Measurements from ENCODE around the gene PRKG1. TPM values are rescaled to one million over a fixed set of nuclear protein-coding genes. Genes with fewer than 3 reads are reported as not detected.
A peak's percentile ranks its signal among the peaks of the same experiment; 100 is the strongest.
"Not testable (repeated sequence)": the region's sequence is repeated elsewhere in the genome, so short reads cannot be mapped to it uniquely, and the experiment has no call there.

PRKG1 gene
- total RNA-seq, 1 experiment from 2014 or later, result 0.09 TPM

DNA sequence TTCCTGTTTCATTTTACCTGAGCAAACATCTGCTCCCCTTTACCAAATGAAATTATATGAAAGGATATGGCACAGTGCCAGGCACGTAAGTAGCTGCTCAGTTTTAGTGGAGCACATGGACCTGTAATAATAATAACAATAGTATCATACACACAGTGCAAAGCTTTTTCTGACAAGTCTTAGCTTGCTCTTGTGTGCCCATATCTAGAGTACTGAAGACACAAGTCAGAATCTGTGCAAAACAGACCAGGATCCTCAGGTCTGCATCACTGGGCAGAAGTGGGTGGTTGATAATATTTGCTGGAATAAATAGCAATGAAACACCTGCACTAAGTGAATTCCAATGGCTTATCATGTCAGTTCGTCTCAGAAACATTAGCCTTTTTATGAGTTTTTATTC lies 1154.3 kb downstream of the PRKG1 start:
- Mint-ChIP-seq H3K27me3 (ENCODE audit: insufficient read depth, unreplicated experiment) (no peaks in the 10 kb centered on the region), H3K36me3 (ENCODE audit: insufficient read depth, unreplicated experiment) (peaks cover 7% of the 10 kb centered on the region), H3K4me3 (ENCODE audit: unreplicated experiment) (no peak overlapping the region), H3K4me1 (ENCODE audit: low read depth, unreplicated experiment) (peaks cover 11% of the 10 kb centered on the region), H3K27ac (ENCODE audit: unreplicated experiment) (no peak overlapping the region), H3K9me3 (ENCODE audit: unreplicated experiment) (no peaks in the 10 kb centered on the region)
- Histone ChIP-seq H3K27me3 (replicated peaks; ENCODE audit: control insufficient read depth, insufficient read depth, low read length) (no peaks in the 10 kb centered on the region), H3K4me3 (ENCODE audit: low read depth, low read length) (no peak overlapping the region), H3K36me3 (ENCODE audit: control insufficient read depth, insufficient read depth, low read length) (no peaks in the 10 kb centered on the region), H3K4me1 (peaks cover 9% of the 10 kb centered on the region; the same call in 1 of the 2 replicates), H3K9me3 (no peaks in the 10 kb centered on the region; the same call in 1 of the 2 replicates)
- CTCF ChIA-PET, result no interaction called here
- DNase-seq, result no peak
- intact Hi-C loops (cut with micrococcal nuclease; ENCODE audit: unreplicated experiment), result no loop called here
- POLR2A ChIA-PET, result no interaction called here
- BruUV-seq (replicated peaks), result no TSS peak
- TF ChIP-seq, protein P1, sequence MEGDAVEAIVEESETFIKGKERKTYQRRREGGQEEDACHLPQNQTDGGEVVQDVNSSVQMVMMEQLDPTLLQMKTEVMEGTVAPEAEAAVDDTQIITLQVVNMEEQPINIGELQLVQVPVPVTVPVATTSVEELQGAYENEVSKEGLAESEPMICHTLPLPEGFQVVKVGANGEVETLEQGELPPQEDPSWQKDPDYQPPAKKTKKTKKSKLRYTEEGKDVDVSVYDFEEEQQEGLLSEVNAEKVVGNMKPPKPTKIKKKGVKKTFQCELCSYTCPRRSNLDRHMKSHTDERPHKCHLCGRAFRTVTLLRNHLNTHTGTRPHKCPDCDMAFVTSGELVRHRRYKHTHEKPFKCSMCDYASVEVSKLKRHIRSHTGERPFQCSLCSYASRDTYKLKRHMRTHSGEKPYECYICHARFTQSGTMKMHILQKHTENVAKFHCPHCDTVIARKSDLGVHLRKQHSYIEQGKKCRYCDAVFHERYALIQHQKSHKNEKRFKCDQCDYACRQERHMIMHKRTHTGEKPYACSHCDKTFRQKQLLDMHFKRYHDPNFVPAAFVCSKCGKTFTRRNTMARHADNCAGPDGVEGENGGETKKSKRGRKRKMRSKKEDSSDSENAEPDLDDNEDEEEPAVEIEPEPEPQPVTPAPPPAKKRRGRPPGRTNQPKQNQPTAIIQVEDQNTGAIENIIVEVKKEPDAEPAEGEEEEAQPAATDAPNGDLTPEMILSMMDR (IDR thresholded peaks at IDR 0.05; ENCODE audit: insufficient read depth in 1 of 2, low read depth in 1 of 2, low read length in 1 of 2, severe bottlenecking in 1 of 2, unreplicated experiment in 1 of 2), result no peak

DNA sequence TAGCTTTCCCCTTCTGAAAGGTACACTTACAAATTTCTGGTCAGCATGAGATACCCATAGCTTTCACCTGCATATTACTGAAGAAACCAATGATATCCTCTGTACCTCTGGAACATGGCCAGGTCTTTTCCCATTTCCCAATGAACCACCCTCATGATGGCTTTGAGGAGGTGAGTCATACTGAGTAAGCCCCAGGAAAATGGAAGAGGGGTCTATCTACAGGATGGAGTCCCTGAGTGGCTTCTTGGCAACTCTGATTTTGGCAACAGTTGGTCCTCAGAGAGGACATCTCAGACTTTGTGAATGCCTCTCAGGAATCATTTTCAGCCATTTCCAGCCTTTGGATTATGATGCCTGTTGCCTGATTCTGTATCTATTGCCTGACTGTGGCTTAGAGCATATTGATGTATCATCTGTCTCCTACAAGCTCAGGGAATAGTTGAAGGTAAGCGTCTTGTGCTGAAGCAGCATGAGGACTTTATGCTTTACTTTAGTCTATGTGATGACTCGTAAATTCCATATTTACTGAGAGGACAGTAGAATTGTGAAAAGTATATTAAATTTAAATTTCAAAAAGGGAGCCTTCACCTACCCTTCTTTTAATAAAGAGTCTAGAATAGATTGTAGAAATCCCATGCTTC lies 1155.1 kb downstream of the PRKG1 start:
- Mint-ChIP-seq H3K9me3 (ENCODE audit: unreplicated experiment) (no peaks in the 10 kb centered on the region), H3K4me1 (ENCODE audit: low read depth, unreplicated experiment) (peaks cover 11% of the 10 kb centered on the region), H3K27me3 (ENCODE audit: insufficient read depth, unreplicated experiment) (no peaks in the 10 kb centered on the region), H3K36me3 (ENCODE audit: insufficient read depth, unreplicated experiment) (peaks cover 7% of the 10 kb centered on the region), H3K27ac (ENCODE audit: unreplicated experiment) (no peak overlapping the region), H3K4me3 (ENCODE audit: unreplicated experiment) (no peak overlapping the region)
- CTCF ChIA-PET, result no interaction called here
- no TSS peak for BruUV-seq (replicated peaks)
- intact Hi-C loops (cut with micrococcal nuclease; ENCODE audit: unreplicated experiment), result no loop called here
- POLR2A ChIA-PET, result no interaction called here
- no peaks in the 10 kb centered on the region; the same call in 1 of the 2 replicates for H3K9me3 ChIP-seq
- DNase-seq, result no peak
- no peak overlapping the region for H3K4me3 ChIP-seq (ENCODE audit: low read depth, low read length)
- TF ChIP-seq, protein P1 (IDR thresholded peaks at IDR 0.05; ENCODE audit: insufficient read depth in 1 of 2, low read depth in 1 of 2, low read length in 1 of 2, severe bottlenecking in 1 of 2, unreplicated experiment in 1 of 2), result no peak
- H3K36me3 ChIP-seq (ENCODE audit: control insufficient read depth, insufficient read depth, low read length), result no peaks in the 10 kb centered on the region
- H3K4me1 ChIP-seq, result peaks cover 9% of the 10 kb centered on the region; the same call in 1 of the 2 replicates
- no peaks in the 10 kb centered on the region for H3K27me3 ChIP-seq (replicated peaks; ENCODE audit: control insufficient read depth, insufficient read depth, low read length)

DNA sequence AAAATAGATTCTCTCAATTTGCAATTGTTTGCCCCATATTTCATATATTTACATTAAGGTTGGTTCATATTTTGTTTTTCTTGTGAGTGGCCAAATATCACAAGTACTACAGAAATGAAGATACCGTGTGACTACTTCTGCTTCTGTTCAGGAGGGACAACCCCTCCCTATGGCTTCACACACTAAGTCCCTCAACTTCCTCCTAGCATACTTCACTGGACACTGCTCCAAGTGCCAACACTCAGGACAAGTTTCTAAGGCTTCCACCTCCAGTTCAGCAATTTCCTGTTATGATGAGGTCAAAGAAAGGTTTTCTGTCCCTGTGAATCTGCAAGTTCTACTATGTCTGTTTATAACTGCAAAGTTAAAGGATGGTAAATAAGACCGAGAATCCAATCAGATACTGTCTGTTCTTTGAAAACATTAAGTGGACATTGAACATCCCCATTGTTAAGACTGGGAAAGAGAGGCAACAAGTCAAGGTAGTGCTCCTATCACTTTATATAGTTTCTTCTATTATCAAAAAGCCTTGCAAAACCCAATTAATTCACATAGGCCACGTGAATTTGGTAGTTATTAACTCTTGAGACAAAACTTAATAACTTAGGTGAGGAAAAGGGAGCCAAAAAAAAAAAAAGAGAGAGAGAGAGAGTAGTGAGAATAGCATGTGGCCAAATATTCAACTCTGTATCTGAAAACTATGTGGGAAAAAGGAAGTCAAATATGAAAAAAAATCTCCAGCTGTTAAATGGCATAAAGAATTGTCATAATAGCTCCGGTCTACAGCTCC lies 1158.5 kb downstream of the PRKG1 start:
- Mint-ChIP-seq H3K36me3 (ENCODE audit: insufficient read depth, unreplicated experiment) (peaks cover 7% of the 10 kb centered on the region), H3K27me3 (ENCODE audit: insufficient read depth, unreplicated experiment) (no peaks in the 10 kb centered on the region), H3K9me3 (ENCODE audit: unreplicated experiment) (no peaks in the 10 kb centered on the region), H3K4me1 (ENCODE audit: low read depth, unreplicated experiment) (peaks cover 11% of the 10 kb centered on the region), H3K27ac (ENCODE audit: unreplicated experiment) (peak overlapping the region; percentile 69), H3K4me3 (ENCODE audit: unreplicated experiment) (peak overlapping the region; percentile 75)
- intact Hi-C loops (cut with micrococcal nuclease; ENCODE audit: unreplicated experiment), result no loop called here
- POLR2A ChIA-PET, result no interaction called here
- DNase-seq, result no peak
- CTCF ChIA-PET, result no interaction called here
- Histone ChIP-seq H3K27me3 (replicated peaks; ENCODE audit: control insufficient read depth, insufficient read depth, low read length) (no peaks in the 10 kb centered on the region), H3K36me3 (ENCODE audit: control insufficient read depth, insufficient read depth, low read length) (no peaks in the 10 kb centered on the region), H3K4me1 (peaks cover 9% of the 10 kb centered on the region; the same call in 1 of the 2 replicates), H3K9me3 (no peaks in the 10 kb centered on the region), H3K4me3 (ENCODE audit: low read depth, low read length) (peak overlapping the region; percentile 15)
- TF ChIP-seq, protein P1 (IDR thresholded peaks at IDR 0.05; ENCODE audit: insufficient read depth in 1 of 2, low read depth in 1 of 2, low read length in 1 of 2, severe bottlenecking in 1 of 2, unreplicated experiment in 1 of 2), result no peak
- BruUV-seq (replicated peaks), result no TSS peak

DNA sequence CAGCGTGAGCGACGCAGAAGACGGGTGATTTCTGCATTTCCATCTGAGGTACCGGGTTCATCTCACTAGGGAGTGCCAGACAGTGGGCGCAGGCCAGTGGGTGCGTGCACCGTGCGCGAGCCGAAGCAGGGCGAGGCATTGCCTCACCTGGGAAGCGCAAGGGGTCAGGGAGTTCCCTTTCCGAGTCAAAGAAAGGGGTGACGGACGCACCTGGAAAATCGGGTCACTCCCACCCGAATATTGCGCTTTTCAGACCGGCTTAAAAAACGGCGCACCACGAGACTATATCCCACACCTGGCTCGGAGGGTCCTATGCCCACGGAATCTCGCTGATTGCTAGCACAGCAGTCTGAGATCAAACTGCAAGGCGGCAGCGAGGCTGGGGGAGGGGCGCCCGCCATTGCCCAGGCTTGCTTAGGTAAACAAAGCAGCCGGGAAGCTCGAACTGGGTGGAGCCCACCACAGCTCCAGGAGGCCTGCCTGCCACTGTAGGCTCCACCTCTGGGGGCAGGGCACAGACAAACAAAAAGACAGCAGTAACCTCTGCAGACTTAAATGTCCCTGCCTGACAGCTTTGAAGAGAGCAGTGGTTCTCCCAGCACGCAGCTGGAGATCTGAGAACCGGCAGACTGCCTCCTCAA lies 1159.2 kb downstream of the PRKG1 start:
- DNase-seq; intact Hi-C loops (cut with micrococcal nuclease; ENCODE audit: unreplicated experiment); H3K36me3 ChIP-seq (ENCODE audit: control insufficient read depth, insufficient read depth, low read length); H3K27me3 Mint-ChIP-seq (ENCODE audit: insufficient read depth, unreplicated experiment); H3K27me3 ChIP-seq (replicated peaks; ENCODE audit: control insufficient read depth, insufficient read depth, low read length); H3K9me3 Mint-ChIP-seq (ENCODE audit: unreplicated experiment); H3K4me1 ChIP-seq; H3K36me3 Mint-ChIP-seq (ENCODE audit: insufficient read depth, unreplicated experiment); H3K9me3 ChIP-seq; CTCF ChIA-PET; POLR2A ChIA-PET: not testable (repeated sequence)
- H3K4me3 ChIP-seq (ENCODE audit: low read depth, low read length), result peak overlapping the region; percentile 15
- TSS peak; percentile 78 for BruUV-seq (replicated peaks)
- Mint-ChIP-seq H3K4me1 (ENCODE audit: low read depth, unreplicated experiment) (peaks cover 11% of the 10 kb centered on the region), H3K27ac (ENCODE audit: unreplicated experiment) (peak overlapping the region; percentile 69), H3K4me3 (ENCODE audit: unreplicated experiment) (peak overlapping the region; percentile 75)

All from Caco-2 (cell line).